ENCODE data around the gene NFE2L2.

DNA sequence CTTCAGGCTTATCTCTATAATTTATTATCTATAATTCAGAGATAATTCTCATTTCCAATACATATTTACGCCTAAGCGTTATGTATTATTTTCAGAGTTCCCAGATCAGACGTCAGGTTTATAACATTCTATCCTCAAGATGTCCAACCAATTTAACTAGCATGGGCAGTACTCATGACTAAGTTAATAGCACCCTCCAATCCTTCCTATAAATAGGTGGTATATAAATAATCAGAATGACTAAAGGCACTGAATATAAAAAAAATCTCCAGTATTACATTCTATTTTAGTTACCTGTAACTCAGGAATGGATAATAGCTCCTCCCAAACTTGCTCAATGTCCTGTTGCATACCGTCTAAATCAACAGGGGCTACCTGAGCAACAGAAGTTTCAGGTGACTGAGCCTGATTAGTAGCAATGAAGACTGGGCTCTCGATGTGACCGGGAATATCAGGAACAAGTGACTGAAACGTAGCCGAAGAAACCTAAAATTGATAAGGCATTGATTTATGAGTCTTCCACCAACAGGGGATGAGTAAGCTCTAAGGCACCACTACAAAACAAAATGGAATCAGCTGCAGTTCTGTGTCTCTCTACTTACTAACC lies 32.3 kb downstream of the NFE2L2 start:
- TF ChIP-seq, protein P1, sequence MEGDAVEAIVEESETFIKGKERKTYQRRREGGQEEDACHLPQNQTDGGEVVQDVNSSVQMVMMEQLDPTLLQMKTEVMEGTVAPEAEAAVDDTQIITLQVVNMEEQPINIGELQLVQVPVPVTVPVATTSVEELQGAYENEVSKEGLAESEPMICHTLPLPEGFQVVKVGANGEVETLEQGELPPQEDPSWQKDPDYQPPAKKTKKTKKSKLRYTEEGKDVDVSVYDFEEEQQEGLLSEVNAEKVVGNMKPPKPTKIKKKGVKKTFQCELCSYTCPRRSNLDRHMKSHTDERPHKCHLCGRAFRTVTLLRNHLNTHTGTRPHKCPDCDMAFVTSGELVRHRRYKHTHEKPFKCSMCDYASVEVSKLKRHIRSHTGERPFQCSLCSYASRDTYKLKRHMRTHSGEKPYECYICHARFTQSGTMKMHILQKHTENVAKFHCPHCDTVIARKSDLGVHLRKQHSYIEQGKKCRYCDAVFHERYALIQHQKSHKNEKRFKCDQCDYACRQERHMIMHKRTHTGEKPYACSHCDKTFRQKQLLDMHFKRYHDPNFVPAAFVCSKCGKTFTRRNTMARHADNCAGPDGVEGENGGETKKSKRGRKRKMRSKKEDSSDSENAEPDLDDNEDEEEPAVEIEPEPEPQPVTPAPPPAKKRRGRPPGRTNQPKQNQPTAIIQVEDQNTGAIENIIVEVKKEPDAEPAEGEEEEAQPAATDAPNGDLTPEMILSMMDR (conservative IDR thresholded peaks at IDR 0.05; ENCODE audit: low read depth, low read length): no peak
- TF ChIP-seq EZH2 (IDR thresholded peaks at IDR 0.05; ENCODE audit: low read length, unreplicated experiment): no peak

Data from PC-3 (cell line).